K562 (cell line): ENCODE data around the gene PRDM16. TPM values are rescaled to one million over a fixed set of nuclear protein-coding genes. Genes with fewer than 3 reads are reported as not detected.

ENCODE experiments used
- ATAC-seq: fragments of 200-7000 bp; cut with Tn5 transposase; 3 replicates; pipeline ENCODE4 v1.9.1; 2020; ENCODE audit warnings: moderate library complexity
- BruUV-seq: library from RNA; stranded (reverse); fragments of 400-500 nt; replicated peaks from 2 replicates; lab custom pipeline; 2021; lab: Mats Ljungman, UMichigan
- CTCF ChIA-PET: fragments of 300-600 bp; formaldehyde crosslinking; extraction: SDS; loops from one replicate; lab custom pipeline; 2021; ENCODE audit warnings: low intra/inter-chr PET ratio; lab: Yijun Ruan, JAX
- POLR2A ChIA-PET: fragments of 300-600, 350-650 bp; sonication (Branson Sonifier 250); formaldehyde crosslinking; extraction: SDS; loops from one replicate; lab custom pipeline; 2021; ENCODE audit warnings: antibody characterized with exemption, inconsistent platforms; lab: Yijun Ruan, JAX
- DNase-seq, 4 experiments: peaks; one replicate each; pipeline versions ENCODE4 v3.0.0 to v3.0.0-alpha.2; 2011 to 2018; ENCODE audit warnings: low spot score in 3 of 4, mixed read lengths in 3 of 4; ENCODE audit errors: extremely low read depth in 1 of 4
- FAIRE-seq: peaks from 2 replicates; lab custom pipeline; 2011; peaks lifted over from hg19 to GRCh38; lab: Jason Lieb, UNC
- H2AFZ ChIP-seq: 2 replicates; pipeline ENCODE4 v1.6.0; 2011; ENCODE audit warnings: low read depth, low read length, control low read depth, inconsistent platforms
- H3K27ac ChIP-seq: fragments of 200-600 bp; 3 replicates; pipeline ENCODE4 v1.8.0; 2011; ENCODE audit warnings: low read depth, mild to moderate bottlenecking, control low read depth, inconsistent platforms, low read length, moderate library complexity, mixed read lengths; ENCODE audit errors: extremely low read depth
- H3K27me3 ChIP-seq, 2 experiments: fragments of 300-600 bp in 1 of 2; 2 replicates in 1 of 2; 3 replicates in 1 of 2; pipeline versions ENCODE4 v1.6.0 to v1.8.0; 2011; ENCODE audit warnings: inconsistent platforms in 2 of 2, low read length in 2 of 2, mild to moderate bottlenecking in 1 of 2, mixed read lengths in 1 of 2, moderate library complexity in 1 of 2; ENCODE audit not compliant: control insufficient read depth in 2 of 2, insufficient read depth in 2 of 2
- H3K36me3 ChIP-seq: fragments of 300-600 bp; 3 replicates; pipeline ENCODE4 v1.8.0; 2011; ENCODE audit warnings: mild to moderate bottlenecking, low read length, inconsistent platforms; ENCODE audit not compliant: control insufficient read depth, insufficient read depth
- H3K4me1 ChIP-seq, 2 experiments: fragments of 200-600 bp in 1 of 2; replicated peaks in 1 of 2; 2 replicates in 1 of 2; 3 replicates in 1 of 2; pipeline versions ENCODE4 v1.5.1 to v1.8.0; 2011; ENCODE audit warnings: inconsistent platforms in 2 of 2, low read length in 2 of 2, mild to moderate bottlenecking in 1 of 2, mixed read lengths in 1 of 2, moderate library complexity in 1 of 2; ENCODE audit not compliant: control insufficient read depth in 2 of 2, insufficient read depth in 2 of 2
- H3K4me2 ChIP-seq: 2 replicates; pipeline ENCODE4 v1.6.1; 2011; ENCODE audit warnings: low read length, control low read depth, inconsistent platforms, mixed read lengths; ENCODE audit not compliant: insufficient read depth
- H3K4me3 ChIP-seq: fragments of 200-600 bp; sonication (generic), shearing (Covaris generic); 2 replicates; pipeline ENCODE4 v1.5.1; 2016; ENCODE audit warnings: control low read depth, inconsistent platforms
- H3K79me2 ChIP-seq: fragments of 200-600 bp; 3 replicates; pipeline ENCODE4 v1.8.0; 2011; ENCODE audit warnings: low read length, inconsistent platforms; ENCODE audit not compliant: control insufficient read depth, insufficient read depth
- H3K9ac ChIP-seq, 2 experiments: 2 replicates each; pipeline versions ENCODE4 v1.6.0 to v1.6.1; 2011; ENCODE audit warnings: low read depth in 2 of 2, low read length in 2 of 2, control low read depth in 1 of 2, inconsistent platforms in 1 of 2, mild to moderate bottlenecking in 1 of 2, mixed read lengths in 1 of 2; ENCODE audit not compliant: insufficient read depth in 1 of 2
- H3K9me1 ChIP-seq: one replicate; pipeline ENCODE4 v1.6.0; 2011; ENCODE audit warnings: inconsistent platforms, mild to moderate bottlenecking, low read length, moderate library complexity; ENCODE audit not compliant: control insufficient read depth, insufficient read depth
- H3K9me3 ChIP-seq: replicated peaks from 2 replicates; pipeline ENCODE4 v1.5.1; 2011; ENCODE audit warnings: low read depth, low read length, inconsistent platforms; ENCODE audit not compliant: control insufficient read depth, insufficient read depth
- H4K20me1 ChIP-seq: replicated peaks from 2 replicates; pipeline ENCODE4 v1.6.1; 2011; ENCODE audit warnings: low read length, inconsistent platforms, mixed read lengths; ENCODE audit not compliant: control insufficient read depth, insufficient read depth
- DLX4 ChIP-seq: fragments of 250-450 bp; sonication (Bioruptor Pico); IDR thresholded peaks from 2 replicates; pipeline ENCODE4 v1.6.1; 2021; ENCODE audit warnings: mild to moderate bottlenecking
- ELK1 ChIP-seq: sonication (generic); formaldehyde crosslinking; IDR thresholded peaks from 2 replicates; pipeline ENCODE4 v1.8.1; 2022; ENCODE audit warnings: missing genetic modification reagents
- ETV5 ChIP-seq: sonication (generic); formaldehyde crosslinking; IDR thresholded peaks from 2 replicates; pipeline ENCODE4 v1.4.0; 2020; ENCODE audit warnings: low read depth, mild to moderate bottlenecking, missing genetic modification reagents
- HDAC1 ChIP-seq, 2 experiments: fragments of 450-650 bp; IDR thresholded peaks; 2 replicates each; pipeline ENCODE4 v1.6.1; 2016 to 2017; ENCODE audit warnings: inconsistent platforms in 1 of 2, mild to moderate bottlenecking in 1 of 2, moderate library complexity in 1 of 2
- MAFF ChIP-seq: IDR thresholded peaks from 2 replicates; pipeline ENCODE4 v1.6.1; 2012; ENCODE audit warnings: low read length, improper control_type of control experiment
- MEIS2 ChIP-seq: fragments of 450-650 bp; IDR thresholded peaks from 2 replicates; pipeline ENCODE4 v1.6.1; 2014; ENCODE audit warnings: mild to moderate bottlenecking; ENCODE audit not compliant: partially characterized antibody
- MTF1 ChIP-seq: fragments of 250-450 bp; sonication (Bioruptor Pico); IDR thresholded peaks from 2 replicates; pipeline ENCODE4 v1.9.0; 2021; ENCODE audit warnings: moderate library complexity, mild to moderate bottlenecking, inconsistent platforms, borderline replicate concordance
- MXD1 ChIP-seq: fragments of 250-450 bp; sonication (Bioruptor Pico); IDR thresholded peaks from 2 replicates; pipeline ENCODE4 v1.8.0; 2021; ENCODE audit warnings: borderline replicate concordance, mild to moderate bottlenecking, moderate library complexity; ENCODE audit not compliant: poor library complexity, severe bottlenecking
- NBN ChIP-seq: fragments of 450-650 bp; IDR thresholded peaks from 2 replicates; pipeline ENCODE4 v1.6.1; 2016; ENCODE audit warnings: low read depth, mild to moderate bottlenecking
- NEUROD1 ChIP-seq: fragments of 150-350 bp; IDR thresholded peaks from 2 replicates; pipeline ENCODE4 v1.6.1; 2014; ENCODE audit warnings: borderline replicate concordance, low read length, low read depth; ENCODE audit not compliant: partially characterized antibody
- POLR2AphosphoS5 ChIP-seq: IDR thresholded peaks from 2 replicates; pipeline ENCODE4 v1.6.1; 2011; ENCODE audit warnings: mild to moderate bottlenecking, low read depth, low read length, moderate library complexity; ENCODE audit not compliant: control insufficient read depth, insufficient read depth
- SMARCA5 ChIP-seq: fragments of 450-650 bp; IDR thresholded peaks from 2 replicates; pipeline ENCODE4 v1.6.1; 2016
- TCF15 ChIP-seq: fragments of 250-450 bp; sonication (Bioruptor Pico); IDR thresholded peaks from 2 replicates; pipeline ENCODE4 v1.8.0; 2022; ENCODE audit warnings: moderate library complexity, mild to moderate bottlenecking, inconsistent platforms
- TFAM ChIP-seq: fragments of 250-450 bp; sonication (Bioruptor Pico); conservative IDR thresholded peaks from 2 replicates; pipeline ENCODE4 v1.5.0; 2021; ENCODE audit warnings: mild to moderate bottlenecking, moderate library complexity
- TFE3 ChIP-seq: fragments of 450-650 bp; formaldehyde crosslinking; IDR thresholded peaks from 2 replicates; pipeline ENCODE4 v1.4.0; 2020; ENCODE audit warnings: mild to moderate bottlenecking, mixed read lengths
- ZNF134 ChIP-seq: fragments of 250-450 bp; sonication (Bioruptor Pico); conservative IDR thresholded peaks from 2 replicates; pipeline ENCODE4 v1.4.0; 2020
- ZNF644 ChIP-seq: fragments of 200-800 bp; sonication (Bioruptor generic); IDR thresholded peaks from 2 replicates; pipeline ENCODE4 v1.6.1; 2016; ENCODE audit warnings: low read depth, missing genetic modification characterization, missing compliant biosample characterization
- ZNF766 ChIP-seq: fragments of 200-800 bp; sonication (Bioruptor generic); conservative IDR thresholded peaks from 2 replicates; pipeline ENCODE4 v1.6.1; 2016; ENCODE audit warnings: missing genetic modification characterization, missing compliant biosample characterization
- ZNF77 ChIP-seq: fragments of 250-450 bp; sonication (Bioruptor Pico); IDR thresholded peaks from 2 replicates; pipeline ENCODE4 v1.5.0; 2020
- ZSCAN32 ChIP-seq: fragments of 450-650 bp; formaldehyde crosslinking; IDR thresholded peaks from 2 replicates; pipeline ENCODE4 v1.4.0; 2020; ENCODE audit warnings: mild to moderate bottlenecking, moderate library complexity
- WGBS: fragments of 100-300 bp; shearing (Covaris generic); methylation state at CpG from one replicate; pipeline ENCODE4 v1.1.6; 2016; ENCODE audit warnings: low coverage, mixed read lengths; ENCODE audit not compliant: insufficient coverage; ENCODE audit errors: missing lambda C conversion rate; 5-methylcytosine and 5-hydroxymethylcytosine counted together
- in situ Hi-C: fragments of 300-500 bp; cut with MboI; formaldehyde crosslinking; loops from 4 replicates; pipeline ENCODE4 v1.15.0; 2018; ENCODE audit warnings: inconsistent platforms, mixed read lengths
- intact Hi-C: fragments of 100-400 bp; cut with micrococcal nuclease; formaldehyde crosslinking; loops from 2 replicates; pipeline ENCODE4 v1.14.2; 2022
- polyA plus RNA-seq, 8 experiments: library from polyadenylated mRNA; depleted of rRNA in 4 of 8; stranded (reverse) in 5 of 8; unstranded in 3 of 8; fragments of >200 nt; fragmentation: Nextera tagmentation in 2 of 8; fragmentation: Illumina TruSeq in 1 of 8; extraction: Ambion mirVana in 2 of 8; extraction: Trizol in 1 of 8; gene quantifications; 2 replicates each; pipeline versions ENCODE4 v1.2.1 to v1.2.3, GENCODE V29; 2011 to 2014; ENCODE audit warnings: inconsistent platforms in 1 of 8, missing spikeins in 1 of 8
- total RNA-seq, 7 experiments: library from RNA; depleted of rRNA in 6 of 7; stranded (reverse); fragments of >200 nt in 6 of 7; fragmentation: Illumina TruSeq in 2 of 7; extraction: Trizol in 2 of 7; gene quantifications; 2 replicates each; pipeline versions ENCODE4 v1.2.1 to v1.2.3, GENCODE V29; 2011 to 2021; ENCODE audit warnings: low replicate concordance in 1 of 7

The PRDM16 gene
- total and polyA plus RNA-seq, 9 of the 15 experiments (the other 6 are each of a cell fraction or from before 2014, with no cell fraction given) = 0.10 to 0.27 TPM; not detected in 7

- 21% methylated on average over 13 of the region's 14 CpGs for WGBS
- Histone ChIP-seq H3K36me3 (no peaks in the 10 kb centered on the region), H3K9me3 (0 out of 2 replicates have a peak, but pooled peaks cover 3% of the 10 kb centered on the region), H3K4me1 (peaks cover 0 to 42% of the 10 kb centered on the region in 2 experiments; a peak in 2 of 5 replicates), H3K27ac (no peak overlapping the region), H3K4me3 (no peak overlapping the region), H2AFZ (no peak overlapping the region), H3K9me1 (no peaks in the 10 kb centered on the region), H3K79me2 (no peaks in the 10 kb centered on the region), H3K9ac (no peak overlapping the region), H4K20me1 (peaks cover 10% of the 10 kb centered on the region)
- intact Hi-C loops = no loop called here
- ATAC-seq (peak; percentile 7), FAIRE-seq (no peak), DNase-seq (no peak)
- in situ Hi-C loops = loop anchor here (5.0 kb wide), 1 partner anchor 36 kb away; no protein-coding TSS in a partner anchor
- no TSS peak for BruUV-seq
- POLR2A ChIA-PET = no interaction called here
- no peak for TF ChIP-seq ETV5 (CRISPR knock-in tag)
- TF ChIP-seq NBN = no peak
- TF ChIP-seq POLR2AphosphoS5 = no peak
- TF ChIP-seq ZNF766 = no peak
- TF ChIP-seq SMARCA5 = no peak
- no peak for TF ChIP-seq MXD1 (CRISPR knock-in tag)
- TF ChIP-seq ZNF77 = no peak
- TF ChIP-seq TCF15 (CRISPR knock-in tag) = no peak
- no peak for TF ChIP-seq MEIS2
- TF ChIP-seq TFE3 (CRISPR knock-in tag) = no peak
- TF ChIP-seq MAFF = no peak
- TF ChIP-seq ZNF644 (tag) = no peak
- TF ChIP-seq ZNF134 (CRISPR knock-in tag) = no peak
- no peak for TF ChIP-seq TFAM (CRISPR knock-in tag)
- TF ChIP-seq NEUROD1 = no peak
- TF ChIP-seq ELK1 (CRISPR knock-in tag) = no peak
- no peak for TF ChIP-seq ZSCAN32 (CRISPR knock-in tag)
- no peak for TF ChIP-seq HDAC1 (IDR thresholded peaks at IDR 0.05)
- TF ChIP-seq MTF1 (CRISPR knock-in tag) = no peak
- TF ChIP-seq DLX4 (CRISPR knock-in tag) = no peak
- TF ChIP-seq, all 486 proteins: peak for 0
- CTCF ChIA-PET = interaction anchor here (0.5 to 5.5 kb wide), 3 partner anchors 26 to 313 kb away, joined by 4 to 91 read pairs (median 4); partner anchors contain the start of genes ARHGEF16 and LRRC47
- Histone ChIP-seq H3K27me3 (peaks cover 12 to 26% of the 10 kb centered on the region in 2 experiments), H3K4me2 (no peak overlapping the region)
These were observed 414.4 kb downstream of the PRDM16 start for GRCh38 chr1:3483380-3483779.
